ENCODE measurements around the gene PSMC3. TPM values are rescaled to one million over a fixed set of nuclear protein-coding genes. Genes with fewer than 3 reads are reported as not detected.

PSMC3 gene
- total and polyA plus RNA-seq, 5 donors, result 122 to 170 (median 158) TPM

DNA sequence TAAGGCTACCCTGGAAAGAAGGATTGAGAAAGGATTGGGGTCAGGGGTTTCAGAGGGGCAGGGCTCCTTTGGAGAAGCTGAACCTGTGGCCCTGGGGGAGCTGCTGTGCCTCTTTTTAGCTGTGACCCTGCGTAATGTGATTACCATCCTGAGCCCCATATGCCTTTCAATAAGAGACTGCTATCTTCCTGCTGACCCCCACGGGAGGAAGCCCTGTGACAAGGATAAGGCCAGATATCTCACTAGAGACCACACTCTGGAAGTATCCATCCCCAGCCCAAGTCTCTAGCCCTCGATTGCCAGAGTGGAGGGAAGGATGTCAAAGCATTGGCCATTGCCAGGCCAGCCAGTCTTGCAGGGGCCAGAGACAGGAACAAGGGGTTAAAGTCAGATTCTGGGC lies 22.7 kb downstream of the PSMC3 start:
- WGBS, result 45% methylated on average over 3 of the region's 3 CpGs
- Histone ChIP-seq H3K4me1 (ENCODE audit: control insufficient read depth, insufficient read depth, low read length) (peaks cover 9% of the 10 kb centered on the region), H3K27ac (ENCODE audit: low read length) (no peak overlapping the region), H3K27me3 (ENCODE audit: control insufficient read depth, insufficient read depth) (no peaks in the 10 kb centered on the region), H3K4me3 (ENCODE audit: low read length) (no peak overlapping the region), H3K9me3 (ENCODE audit: control insufficient read depth, low read length) (no peaks in the 10 kb centered on the region)
- DNase-seq (no peak), ATAC-seq (no peak)
- intact Hi-C loops (cut with DNase I), result no loop called here

- 76% methylated on average over 4 of the region's 4 CpGs for WGBS
- ATAC-seq (no peak), DNase-seq (no peak)
These were observed 23.1 kb downstream of the PSMC3 start for GRCh38 chr11:47403135-47403534.

GRCh38 chr11:47400768-47401279 lies 25.4 kb downstream of the PSMC3 start:
- Histone ChIP-seq H3K4me3 (ENCODE audit: low read length) (no peak overlapping the region), H3K27me3 (ENCODE audit: control insufficient read depth, insufficient read depth) (no peaks in the 10 kb centered on the region), H3K27ac (ENCODE audit: low read length) (peak overlapping the region; percentile 90), H3K4me1 (ENCODE audit: control insufficient read depth, insufficient read depth, low read length) (peaks cover 3% of the 10 kb centered on the region), H3K9me3 (ENCODE audit: control insufficient read depth, low read length) (no peaks in the 10 kb centered on the region)
- peak; percentile 77 to 83 for ATAC-seq
- DNase-seq, result no peak
- intact Hi-C loops (cut with DNase I), result no loop called here
- WGBS, result 12% methylated on average over 8 of the region's 8 CpGs

More at GRCh38 chr11:47403135-47403534, 23.1 kb downstream of the PSMC3 start:
- H3K9me3 ChIP-seq (ENCODE audit: control insufficient read depth, low read length), result no peaks in the 10 kb centered on the region
- peaks cover 9% of the 10 kb centered on the region for H3K4me1 ChIP-seq (ENCODE audit: control insufficient read depth, insufficient read depth, low read length)
- no peaks in the 10 kb centered on the region for H3K27me3 ChIP-seq (ENCODE audit: control insufficient read depth, insufficient read depth)
- no peak overlapping the region for H3K27ac ChIP-seq (ENCODE audit: low read length)
- intact Hi-C loops (cut with DNase I), result no loop called here
- no peak overlapping the region for H3K4me3 ChIP-seq (ENCODE audit: low read length)

- ATAC-seq, result peak; percentile 81 to 85
- Histone ChIP-seq H3K4me3 (ENCODE audit: low read length) (peak overlapping the region; percentile 64), H3K27ac (ENCODE audit: low read length) (peak overlapping the region; percentile 90), H3K9me3 (ENCODE audit: control insufficient read depth, low read length) (no peaks in the 10 kb centered on the region), H3K4me1 (ENCODE audit: control insufficient read depth, insufficient read depth, low read length) (peaks cover 3% of the 10 kb centered on the region), H3K27me3 (ENCODE audit: control insufficient read depth, insufficient read depth) (no peaks in the 10 kb centered on the region)
- intact Hi-C loops (cut with DNase I), result no loop called here
- 5% methylated on average over 47 of the region's 47 CpGs for WGBS
- peak; percentile 42 to 81 (median 78) for DNase-seq
These were observed 26.1 kb downstream of the PSMC3 start for GRCh38 chr11:47399860-47400767.

GRCh38 chr11:47398551-47398950 lies 27.7 kb downstream of the PSMC3 start:
- no peaks in the 10 kb centered on the region for H3K27me3 ChIP-seq (ENCODE audit: control insufficient read depth, insufficient read depth)
- no peaks in the 10 kb centered on the region for H3K9me3 ChIP-seq (ENCODE audit: control insufficient read depth, low read length)
- intact Hi-C loops (cut with DNase I), result no loop called here
- H3K4me3 ChIP-seq (ENCODE audit: low read length), result no peak overlapping the region
- ATAC-seq, result no peak
- DNase-seq, result peak in 1 of 3 donors; percentile 29
- H3K4me1 ChIP-seq (ENCODE audit: control insufficient read depth, insufficient read depth, low read length), result peaks cover 4% of the 10 kb centered on the region
- 97% methylated on average over 1 of the region's 1 CpG for WGBS
- no peak overlapping the region for H3K27ac ChIP-seq (ENCODE audit: low read length)

GRCh38 chr11:47398011-47398410 lies 28.2 kb downstream of the PSMC3 start:
- intact Hi-C loops (cut with DNase I), result no loop called here
- Histone ChIP-seq H3K4me1 (ENCODE audit: control insufficient read depth, insufficient read depth, low read length) (peaks cover 6% of the 10 kb centered on the region), H3K4me3 (ENCODE audit: low read length) (no peak overlapping the region), H3K27ac (ENCODE audit: low read length) (no peak overlapping the region), H3K27me3 (ENCODE audit: control insufficient read depth, insufficient read depth) (no peaks in the 10 kb centered on the region), H3K9me3 (ENCODE audit: control insufficient read depth, low read length) (no peaks in the 10 kb centered on the region)
- DNase-seq (peak in 1 of 3 donors; percentile 28), ATAC-seq (no peak)
- WGBS, result 67% methylated on average over 3 of the region's 3 CpGs

DNA sequence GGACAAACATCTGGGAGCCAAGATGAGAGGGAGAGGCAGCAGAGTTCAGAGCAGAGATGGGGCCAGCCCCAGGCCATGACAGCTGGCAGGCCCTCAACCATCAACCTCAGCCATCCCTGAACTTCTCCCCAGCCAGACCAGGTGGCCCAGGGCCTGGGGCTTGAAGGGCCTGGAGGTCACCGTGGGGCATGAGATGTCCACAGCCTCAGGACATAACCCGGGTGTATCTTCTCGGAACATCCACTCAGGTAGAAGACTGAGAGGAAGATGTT lies 30.3 kb downstream of the PSMC3 start:
- no peaks in the 10 kb centered on the region for H3K9me3 ChIP-seq (ENCODE audit: control insufficient read depth, low read length)
- intact Hi-C loops (cut with DNase I), result no loop called here
- ATAC-seq, result no peak
- H3K27me3 ChIP-seq (ENCODE audit: control insufficient read depth, insufficient read depth), result no peaks in the 10 kb centered on the region
- DNase-seq, result no peak
- H3K4me1 ChIP-seq (ENCODE audit: control insufficient read depth, insufficient read depth, low read length), result peaks cover 6% of the 10 kb centered on the region
- 92% methylated on average over 3 of the region's 3 CpGs for WGBS
- H3K27ac ChIP-seq (ENCODE audit: low read length), result no peak overlapping the region
- H3K4me3 ChIP-seq (ENCODE audit: low read length), result no peak overlapping the region

GRCh38 chr11:47395223-47396048 lies 30.8 kb downstream of the PSMC3 start:
- H3K27me3 ChIP-seq (ENCODE audit: control insufficient read depth, insufficient read depth), result no peaks in the 10 kb centered on the region
- no peaks in the 10 kb centered on the region for H3K9me3 ChIP-seq (ENCODE audit: control insufficient read depth, low read length)
- ATAC-seq, result peak; percentile 2 to 3
- DNase-seq, result peak in 2 of 3 donors; percentile 63 to 73
- H3K4me1 ChIP-seq (ENCODE audit: control insufficient read depth, insufficient read depth, low read length), result peaks cover 5% of the 10 kb centered on the region
- 74% methylated on average over 25 of the region's 25 CpGs for WGBS
- peak overlapping the region; percentile 78 for H3K27ac ChIP-seq (ENCODE audit: low read length)
- H3K4me3 ChIP-seq (ENCODE audit: low read length), result no peak overlapping the region
- intact Hi-C loops (cut with DNase I), result no loop called here

DNA sequence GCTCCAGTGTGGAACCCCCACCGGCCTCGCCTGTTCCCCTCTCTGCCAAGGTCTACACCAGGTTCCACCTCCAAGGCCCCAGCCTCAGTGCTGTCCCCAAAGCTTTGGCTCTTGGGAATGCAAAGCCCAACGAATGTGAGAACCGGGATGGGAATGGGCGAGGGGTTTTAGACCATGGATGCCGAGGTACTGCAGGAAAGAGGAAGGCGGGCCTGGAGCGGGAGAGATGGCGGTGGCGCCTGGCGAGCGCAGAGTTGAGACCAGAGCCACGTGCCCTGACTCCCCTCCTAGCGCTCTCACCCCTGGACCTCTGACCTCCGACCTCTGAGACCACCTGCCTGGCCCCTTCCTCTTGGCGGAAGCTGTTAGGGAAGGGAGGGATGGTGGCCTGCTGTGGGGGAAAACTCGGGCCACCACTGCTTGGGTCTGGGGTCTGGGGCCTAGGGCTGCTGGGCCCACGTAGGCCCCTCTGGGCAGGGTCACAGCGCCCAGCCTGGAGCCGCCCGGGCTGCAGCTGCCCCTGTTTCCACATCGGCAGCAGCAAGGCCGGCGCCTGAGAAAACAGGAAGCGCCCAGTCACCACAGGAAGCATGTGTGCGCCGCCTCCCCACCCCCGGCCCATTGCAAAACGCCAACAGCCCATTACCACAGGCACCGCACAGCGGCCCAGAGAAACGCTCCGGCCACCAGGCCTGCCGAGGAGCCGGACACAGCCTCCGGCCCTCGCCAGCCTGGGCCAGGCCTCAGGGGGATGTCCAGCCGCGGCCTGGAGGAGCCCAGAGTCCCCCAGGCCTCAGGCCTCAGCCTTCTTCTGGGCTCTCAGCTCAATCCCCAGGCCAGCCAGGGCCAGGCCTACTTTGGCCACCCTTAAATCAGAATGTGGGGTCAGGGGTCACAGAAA lies 31.7 kb downstream of the PSMC3 start:
- H3K27ac ChIP-seq (ENCODE audit: low read length), result peak overlapping the region; percentile 79
- 63% methylated on average over 39 of the region's 39 CpGs for WGBS
- intact Hi-C loops (cut with DNase I), result no loop called here
- no peaks in the 10 kb centered on the region for H3K27me3 ChIP-seq (ENCODE audit: control insufficient read depth, insufficient read depth)
- H3K4me1 ChIP-seq (ENCODE audit: control insufficient read depth, insufficient read depth, low read length), result peaks cover 3% of the 10 kb centered on the region
- ATAC-seq (peak; percentile 51 to 79), DNase-seq (peak; percentile 76 to 88 (median 85))
- no peak overlapping the region for H3K4me3 ChIP-seq (ENCODE audit: low read length)
- H3K9me3 ChIP-seq (ENCODE audit: control insufficient read depth, low read length), result no peaks in the 10 kb centered on the region

DNA sequence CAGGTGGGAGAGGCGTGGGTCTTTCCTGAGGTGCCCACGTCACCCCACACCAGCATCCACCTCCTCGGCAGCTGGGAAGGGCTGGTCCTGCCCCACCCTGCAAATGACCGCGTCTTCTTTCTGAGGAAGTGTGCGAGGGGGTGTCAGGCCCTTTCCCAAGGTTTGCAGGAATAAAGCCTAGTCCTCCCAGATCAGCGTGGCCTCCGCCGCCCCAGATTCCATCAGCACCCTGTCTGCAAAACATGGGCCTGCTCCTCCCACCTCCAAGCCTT lies 32.3 kb downstream of the PSMC3 start:
- intact Hi-C loops (cut with DNase I), result no loop called here
- Histone ChIP-seq H3K27me3 (ENCODE audit: control insufficient read depth, insufficient read depth) (no peaks in the 10 kb centered on the region), H3K4me3 (ENCODE audit: low read length) (no peak overlapping the region), H3K27ac (ENCODE audit: low read length) (peak overlapping the region; percentile 79), H3K9me3 (ENCODE audit: control insufficient read depth, low read length) (no peaks in the 10 kb centered on the region), H3K4me1 (ENCODE audit: control insufficient read depth, insufficient read depth, low read length) (peaks cover 3% of the 10 kb centered on the region)
- DNase-seq (peak; percentile 44 to 69 (median 69)), ATAC-seq (peak in 1 of 2 donors; percentile 10)
- 82% methylated on average over 9 of the region's 9 CpGs for WGBS

All from right cardiac atrium (tissue), 5 donors.